Prostate gland (tissue), 2 donors: ENCODE measurements around the gene UGT1A6.

Source experiments
- POLR2A ChIP-seq: fragments of 450-650 bp; IDR thresholded peaks from one replicate; pipeline ENCODE4 v1.6.1; 2016; ENCODE audit warnings: antibody characterized with exemption, mild to moderate bottlenecking
- POLR2AphosphoS5 ChIP-seq: sonication (generic); formaldehyde crosslinking; IDR thresholded peaks from one replicate; pipeline ENCODE4 v1.6.1; 2017; ENCODE audit warnings: antibody characterized with exemption
- TF ChIP-seq, protein P1 (sequence below), 4 experiments: fragments of 200-600 bp in 2 of 4; fragments of 450-650 bp in 2 of 4; sonication (generic) in 2 of 4; IDR thresholded peaks; 1 replicate in 3 of 4; 2 replicates in 1 of 4; pipeline ENCODE4 v1.5.1; 2016 to 2019; ENCODE audit warnings: antibody characterized with exemption in 4 of 4, mild to moderate bottlenecking in 2 of 4, moderate library complexity in 2 of 4

DNA sequence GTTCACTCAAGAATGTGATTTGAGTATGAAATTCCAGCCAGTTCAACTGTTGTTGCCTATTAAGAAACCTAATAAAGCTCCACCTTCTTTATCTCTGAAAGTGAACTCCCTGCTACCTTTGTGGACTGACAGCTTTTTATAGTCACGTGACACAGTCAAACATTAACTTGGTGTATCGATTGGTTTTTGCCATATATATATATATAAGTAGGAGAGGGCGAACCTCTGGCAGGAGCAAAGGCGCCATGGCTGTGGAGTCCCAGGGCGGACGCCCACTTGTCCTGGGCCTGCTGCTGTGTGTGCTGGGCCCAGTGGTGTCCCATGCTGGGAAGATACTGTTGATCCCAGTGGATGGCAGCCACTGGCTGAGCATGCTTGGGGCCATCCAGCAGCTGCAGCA, 67.4 kb downstream of the UGT1A6 start, which contains the start of gene UGT1A1:
- TF ChIP-seq, protein P1, sequence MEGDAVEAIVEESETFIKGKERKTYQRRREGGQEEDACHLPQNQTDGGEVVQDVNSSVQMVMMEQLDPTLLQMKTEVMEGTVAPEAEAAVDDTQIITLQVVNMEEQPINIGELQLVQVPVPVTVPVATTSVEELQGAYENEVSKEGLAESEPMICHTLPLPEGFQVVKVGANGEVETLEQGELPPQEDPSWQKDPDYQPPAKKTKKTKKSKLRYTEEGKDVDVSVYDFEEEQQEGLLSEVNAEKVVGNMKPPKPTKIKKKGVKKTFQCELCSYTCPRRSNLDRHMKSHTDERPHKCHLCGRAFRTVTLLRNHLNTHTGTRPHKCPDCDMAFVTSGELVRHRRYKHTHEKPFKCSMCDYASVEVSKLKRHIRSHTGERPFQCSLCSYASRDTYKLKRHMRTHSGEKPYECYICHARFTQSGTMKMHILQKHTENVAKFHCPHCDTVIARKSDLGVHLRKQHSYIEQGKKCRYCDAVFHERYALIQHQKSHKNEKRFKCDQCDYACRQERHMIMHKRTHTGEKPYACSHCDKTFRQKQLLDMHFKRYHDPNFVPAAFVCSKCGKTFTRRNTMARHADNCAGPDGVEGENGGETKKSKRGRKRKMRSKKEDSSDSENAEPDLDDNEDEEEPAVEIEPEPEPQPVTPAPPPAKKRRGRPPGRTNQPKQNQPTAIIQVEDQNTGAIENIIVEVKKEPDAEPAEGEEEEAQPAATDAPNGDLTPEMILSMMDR (IDR thresholded peaks at IDR 0.05), result no peak
- no peak for TF ChIP-seq POLR2A
- TF ChIP-seq POLR2AphosphoS5, result no peak
